Keratinocyte (primary cell): ENCODE measurements around the gene CEP78.
"Not testable (repeated sequence)": the region's sequence is repeated elsewhere in the genome, so short reads cannot be mapped to it uniquely, and the experiment has no call there.

ENCODE experiments used
- CTCF ChIP-seq, 3 experiments: IDR thresholded peaks in 1 of 3; conservative IDR thresholded peaks in 1 of 3; optimal IDR thresholded peaks in 1 of 3; 2 replicates in 2 of 3; 3 replicates in 1 of 3; pipeline versions ENCODE3 to v1.5.1; 2011; ENCODE audit warnings: low read length in 3 of 3, mild to moderate bottlenecking in 3 of 3, moderate library complexity in 2 of 3, control low read depth in 1 of 3, inconsistent platforms in 1 of 3; ENCODE audit not compliant: insufficient read depth in 2 of 3; ENCODE audit errors: extremely low read depth in 1 of 3
- EZH2 ChIP-seq: IDR thresholded peaks from one replicate; pipeline ENCODE4 v1.6.1; 2012; ENCODE audit warnings: inconsistent platforms, mild to moderate bottlenecking, low read length, moderate library complexity

DNA sequence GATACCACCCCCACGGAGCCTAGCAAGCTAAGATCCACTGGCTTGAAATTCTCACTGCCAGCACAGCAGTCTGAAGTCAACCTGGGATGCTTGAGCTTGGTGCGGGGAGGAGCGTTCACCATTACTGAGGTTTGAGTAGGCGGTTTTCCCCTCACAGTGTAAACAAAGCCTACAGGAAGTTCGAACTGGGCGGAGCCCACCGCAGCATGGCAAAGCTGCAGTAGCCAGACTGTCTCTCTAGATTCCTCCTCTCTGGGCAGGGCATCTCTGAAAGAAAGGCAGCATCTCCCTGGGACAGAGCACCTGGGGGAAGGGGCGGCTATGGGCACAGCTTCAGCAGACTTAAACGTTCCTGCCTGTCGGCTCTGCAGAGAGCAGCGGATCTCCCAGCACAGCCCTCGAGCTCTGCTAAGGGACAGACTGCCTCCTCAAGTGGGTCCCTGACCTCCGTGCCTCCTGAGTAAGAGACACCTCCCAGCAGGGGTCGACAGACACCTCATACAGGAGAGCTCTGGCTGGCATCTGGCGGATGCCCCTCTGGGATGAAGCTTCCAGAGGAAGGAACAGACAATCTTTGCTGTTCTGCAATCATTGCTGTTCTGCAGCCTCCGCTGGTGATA lies 34.6 kb upstream of the CEP78 start:
- not testable (repeated sequence) for TF ChIP-seq CTCF (optimal IDR thresholded peaks at IDR 0.05 in 1 of 3, IDR thresholded peaks at IDR 0.05 in 1 of 3, conservative IDR thresholded peaks at IDR 0.05 in 1 of 3; ENCODE audit: extremely low read depth in 1 of 3, insufficient read depth in 2 of 3, low read length in 3 of 3); EZH2
